Stimulated activated CD4-positive, alpha-beta T cell treated with anti-CD3 and anti-CD28 coated beads, Interleukin-15, amount 100 ng/mL, for 1 hour (primary cell): ENCODE results near the gene CAPZA1.
"Not testable (repeated sequence)": the region's sequence is repeated elsewhere in the genome, so short reads cannot be mapped to it uniquely, and the experiment has no call there.

Source experiments
- DNase-seq, 2 donors: peaks; one replicate each; pipeline ENCODE4 v3.0.0-alpha.2; 2020; ENCODE audit warnings: low read depth in 1 of 2, low spot score in 1 of 2

Gene CAPZA1

GRCh38 chr1:112619518-112620376, at the start of gene CAPZA1:
Gene CAPZA1, plus strand, starts transcription at chr1:112619832. Its CDS starts 13 bp downstream, at chr1:112619845.
- DNase-seq: peak; percentile 83 to 85

GRCh38 chr1:112575154-112575804, 44.4 kb upstream of the CAPZA1 start:
- no peak for DNase-seq

- no peak for DNase-seq
These were observed 43.4 kb upstream of the CAPZA1 start for GRCh38 chr1:112576240-112576639.

GRCh38 chr1:112579801-112580510, 39.7 kb upstream of the CAPZA1 start:
- DNase-seq: no peak

GRCh38 chr1:112581586-112582192, 37.9 kb upstream of the CAPZA1 start:
- DNase-seq: no peak

GRCh38 chr1:112583366-112583765, 36.3 kb upstream of the CAPZA1 start:
- DNase-seq: no peak

- DNase-seq: no peak
These were observed 29.9 kb upstream of the CAPZA1 start for GRCh38 chr1:112589766-112590165.

GRCh38 chr1:112594208-112594876, 25.3 kb upstream of the CAPZA1 start:
- no peak for DNase-seq

- DNase-seq: no peak
These were observed 20.2 kb upstream of the CAPZA1 start for GRCh38 chr1:112599477-112599876.

GRCh38 chr1:112603012-112603411, 16.6 kb upstream of the CAPZA1 start:
- DNase-seq: no peak

GRCh38 chr1:112603541-112603940, 16.1 kb upstream of the CAPZA1 start:
- DNase-seq: no peak

- DNase-seq: no peak
These were observed 13.9 kb upstream of the CAPZA1 start for GRCh38 chr1:112605633-112606327.

GRCh38 chr1:112614460-112615065, 5.1 kb upstream of the CAPZA1 start:
- no peak for DNase-seq

GRCh38 chr1:112618114-112618720, 1.4 kb upstream of the CAPZA1 start:
- no peak for DNase-seq

- DNase-seq: peak; percentile 37 to 45
These were observed 713 bp upstream of the CAPZA1 start, which contains the start of gene ST7L for GRCh38 chr1:112618721-112619517. Gene ST7L, minus strand, starts transcription at chr1:112619141. Its CDS starts 28 bp downstream, at chr1:112619113.

GRCh38 chr1:112620377-112620695, 704 bp downstream of the CAPZA1 start:
- no peak for DNase-seq

GRCh38 chr1:112624493-112624892, 4.9 kb downstream of the CAPZA1 start:
- not testable (repeated sequence) for DNase-seq

GRCh38 chr1:112625696-112626095, 6.1 kb downstream of the CAPZA1 start:
- DNase-seq: no peak

GRCh38 chr1:112626193-112626592, 6.6 kb downstream of the CAPZA1 start:
- no peak for DNase-seq
